Neutrophil (primary cell): ENCODE results near the gene ELAPOR1.

Experiments
- H3K27ac ChIP-seq: fragments of 200-600 bp; sonication (generic); 2 replicates; pipeline ENCODE4 v1.5.1; 2016; ENCODE audit warnings: mild to moderate bottlenecking, moderate library complexity
- H3K27me3 ChIP-seq: fragments of 200-600 bp; sonication (generic); 2 replicates; pipeline ENCODE4 v1.6.0; 2016; ENCODE audit warnings: mild to moderate bottlenecking
- H3K36me3 ChIP-seq: fragments of 200-600 bp; sonication (generic); 2 replicates; pipeline ENCODE4 v1.5.1; 2017
- H3K4me1 ChIP-seq, 2 experiments: fragments of 200-600 bp in 1 of 2; sonication (generic) in 1 of 2; 1 replicate in 1 of 2; 2 replicates in 1 of 2; pipeline versions ENCODE4 v1.5.1 to v1.6.1; 2013 to 2016; ENCODE audit warnings: low read depth in 1 of 2, low read length in 1 of 2, mild to moderate bottlenecking in 1 of 2, moderate library complexity in 1 of 2; ENCODE audit not compliant: control insufficient read depth in 1 of 2, insufficient read depth in 1 of 2
- H3K4me3 ChIP-seq, 2 experiments: fragments of 200-600 bp in 1 of 2; sonication (generic) in 1 of 2; 1 replicate in 1 of 2; 2 replicates in 1 of 2; pipeline ENCODE4 v1.5.1; 2013 to 2016; ENCODE audit warnings: low read depth in 1 of 2, low read length in 1 of 2, mild to moderate bottlenecking in 1 of 2, moderate library complexity in 1 of 2
- H3K9me3 ChIP-seq: fragments of 200-600 bp; sonication (generic); 2 replicates; pipeline ENCODE4 v1.5.1; 2016
- CTCF ChIP-seq: fragments of 200-600 bp; sonication (generic); IDR thresholded peaks from 2 replicates; pipeline ENCODE4 v1.5.1; 2016; ENCODE audit warnings: antibody characterized with exemption

The ELAPOR1 gene

GRCh38 chr1:109113590-109114341 is at the start of gene ELAPOR1:
TSS of gene ELAPOR1 (plus strand) at chr1:109114115. CDS start at chr1:109114184, 69 bp downstream.
- Histone ChIP-seq H3K27ac (peak within 1 kb of the TSS; percentile 69), H3K27me3 (peaks cover 35% of the 10 kb centered on the region), H3K4me3 (peak within 1 kb of the TSS; percentile 69 to 79), H3K4me1 (peaks cover 46% of the 10 kb centered on the region in 2 experiments), H3K36me3 (no peaks in the 10 kb centered on the region), H3K9me3 (no peaks in the 10 kb centered on the region)
- peak; percentile 37 for TF ChIP-seq CTCF

GRCh38 chr1:109065137-109065536 is 48.8 kb upstream of the ELAPOR1 start:
- Histone ChIP-seq H3K9me3 (no peaks in the 10 kb centered on the region), H3K27me3 (no peaks in the 10 kb centered on the region), H3K27ac (no peak overlapping the region), H3K4me1 (no peaks in the 10 kb centered on the region), H3K36me3 (peaks cover 58% of the 10 kb centered on the region), H3K4me3 (no peak overlapping the region)
- no peak for TF ChIP-seq CTCF

- no peak overlapping the region for H3K27ac ChIP-seq
- no peaks in the 10 kb centered on the region for H3K27me3 ChIP-seq
- peaks cover 8% of the 10 kb centered on the region in 2 experiments for H3K4me1 ChIP-seq
- no peak for TF ChIP-seq CTCF
- no peak overlapping the region for H3K4me3 ChIP-seq
- H3K36me3 ChIP-seq, result peaks cover 57% of the 10 kb centered on the region
- no peaks in the 10 kb centered on the region for H3K9me3 ChIP-seq
Observed at GRCh38 chr1:109067883-109068282, 46.0 kb upstream of the ELAPOR1 start.

- TF ChIP-seq CTCF, result no peak
- Histone ChIP-seq H3K27me3 (no peaks in the 10 kb centered on the region), H3K4me1 (peaks cover 11% of the 10 kb centered on the region in 2 experiments), H3K9me3 (no peaks in the 10 kb centered on the region), H3K4me3 (no peak overlapping the region), H3K36me3 (peaks cover 43% of the 10 kb centered on the region), H3K27ac (no peak overlapping the region)
Observed at GRCh38 chr1:109069294-109069693, 44.6 kb upstream of the ELAPOR1 start.

- H3K27ac ChIP-seq, result peak within 1 kb of the TSS; percentile 94
- no peaks in the 10 kb centered on the region for H3K9me3 ChIP-seq
- H3K27me3 ChIP-seq, result no peaks in the 10 kb centered on the region
- H3K4me1 ChIP-seq, result peaks cover 29 to 33% of the 10 kb centered on the region in 2 experiments
- peaks cover under 1% of the 10 kb centered on the region for H3K36me3 ChIP-seq
- peak; percentile 76 for TF ChIP-seq CTCF
- peak within 1 kb of the TSS; percentile 77 to 81 for H3K4me3 ChIP-seq
Observed at GRCh38 chr1:109075531-109076490, 38.1 kb upstream of the ELAPOR1 start, which contains the start of gene TAF13. TSS of gene TAF13 (minus strand) at chr1:109076003. CDS start at chr1:109075947, 56 bp downstream.
